Endothelial cell of umbilical vein (primary cell): ENCODE results near the gene ATOSB. TPM values are rescaled to one million over a fixed set of nuclear protein-coding genes. Genes with fewer than 3 reads are reported as not detected.

Source experiments
- BruUV-seq: library from RNA; stranded (reverse); fragments of 400-500 nt; replicated peaks from 2 replicates; lab custom pipeline; 2021; lab: Mats Ljungman, UMichigan
- CTCF ChIA-PET: fragments of 300-600, 350-600 bp; sonication (Branson Sonifier 250); formaldehyde crosslinking; loops from one replicate; lab custom pipeline; 2021; ENCODE audit warnings: antibody characterized with exemption, inconsistent platforms; lab: Charles Lee
- POLR2A ChIA-PET: fragments of 300-600, 350-600 bp; sonication (Branson Sonifier 250); formaldehyde crosslinking; loops from one replicate; lab custom pipeline; 2021; ENCODE audit warnings: antibody characterized with exemption, inconsistent platforms; lab: Charles Lee
- DNase-seq: peaks from one replicate; pipeline ENCODE4 v3.0.0-alpha.2; 2011; ENCODE audit warnings: low read depth, low spot score
- FAIRE-seq: peaks from 2 replicates; lab custom pipeline; 2011; peaks lifted over from hg19 to GRCh38; lab: Jason Lieb, UNC
- H2AFZ ChIP-seq: 2 replicates; pipeline ENCODE4 v1.6.0; 2012; ENCODE audit warnings: low read depth, low read length, control low read depth, inconsistent platforms
- H3K27ac ChIP-seq: 2 replicates; pipeline ENCODE4 v1.5.1; 2011; ENCODE audit warnings: low read depth, mild to moderate bottlenecking, control low read depth, low read length, moderate library complexity; ENCODE audit not compliant: insufficient read depth
- H3K27me3 ChIP-seq, 2 experiments: 2 replicates each; pipeline versions ENCODE4 v1.6.0 to v1.6.1; 2011; ENCODE audit warnings: low read length in 2 of 2, mixed read lengths in 1 of 2; ENCODE audit not compliant: control insufficient read depth in 2 of 2, insufficient read depth in 2 of 2
- H3K36me3 ChIP-seq, 2 experiments: 2 replicates in 1 of 2; 3 replicates in 1 of 2; pipeline ENCODE4 v1.5.1; 2011; ENCODE audit warnings: low read length in 2 of 2, mild to moderate bottlenecking in 1 of 2, moderate library complexity in 1 of 2; ENCODE audit not compliant: control insufficient read depth in 2 of 2, insufficient read depth in 2 of 2; ENCODE audit errors: extremely low read depth in 1 of 2
- H3K4me1 ChIP-seq: 3 replicates; pipeline ENCODE4 v1.5.1; 2011; ENCODE audit warnings: mild to moderate bottlenecking, low read length; ENCODE audit not compliant: control insufficient read depth, insufficient read depth; ENCODE audit errors: extremely low read depth
- H3K4me2 ChIP-seq: 2 replicates; pipeline ENCODE4 v1.6.1; 2011; ENCODE audit warnings: low read length, control low read depth, mixed read lengths; ENCODE audit not compliant: insufficient read depth
- H3K4me3 ChIP-seq, 3 experiments: fragments of 200-600 bp in 1 of 3; sonication (generic), shearing (Covaris generic) in 1 of 3; replicated peaks in 1 of 3; 2 replicates each; pipeline ENCODE4 v1.5.1; 2011 to 2016; ENCODE audit warnings: control low read depth in 3 of 3, low read length in 3 of 3, mild to moderate bottlenecking in 2 of 3, inconsistent platforms in 1 of 3, low read depth in 1 of 3, moderate library complexity in 1 of 3; ENCODE audit not compliant: insufficient read depth in 1 of 3
- H3K79me2 ChIP-seq: 2 replicates; pipeline ENCODE4 v1.6.0; 2012; ENCODE audit warnings: low read length, inconsistent platforms; ENCODE audit not compliant: control insufficient read depth, insufficient read depth
- H3K9ac ChIP-seq: replicated peaks from 2 replicates; pipeline ENCODE3; 2011; ENCODE audit warnings: low read length, control low read depth; ENCODE audit not compliant: insufficient read depth; ENCODE audit errors: extremely low read depth
- H3K9me1 ChIP-seq: replicated peaks from 3 replicates; pipeline ENCODE4 v1.6.0; 2011; ENCODE audit warnings: mild to moderate bottlenecking, low read length; ENCODE audit not compliant: control insufficient read depth, insufficient read depth; ENCODE audit errors: extremely low read depth
- H3K9me3 ChIP-seq: replicated peaks from 2 replicates; pipeline ENCODE4 v1.5.1; 2012; ENCODE audit warnings: low read length, inconsistent platforms; ENCODE audit not compliant: control insufficient read depth, insufficient read depth
- H4K20me1 ChIP-seq: replicated peaks from 2 replicates; pipeline ENCODE3; 2011; ENCODE audit warnings: mild to moderate bottlenecking, low read length; ENCODE audit not compliant: control insufficient read depth, insufficient read depth; ENCODE audit errors: extremely low read depth
- CTCF ChIP-seq, 2 donors: IDR thresholded peaks; 1 replicate in 1 of 2; 2 replicates in 1 of 2; pipeline ENCODE4 v1.5.1; 2011; ENCODE audit warnings: low read length in 2 of 2, mild to moderate bottlenecking in 2 of 2, moderate library complexity in 2 of 2, control low read depth in 1 of 2, inconsistent platforms in 1 of 2, low read depth in 1 of 2; ENCODE audit not compliant: insufficient read depth in 1 of 2; ENCODE audit errors: extremely low read depth in 1 of 2
- EZH2 ChIP-seq: IDR thresholded peaks from 2 replicates; pipeline ENCODE4 v1.6.1; 2012; ENCODE audit warnings: borderline replicate concordance, low read depth, mild to moderate bottlenecking, moderate library complexity, low read length, inconsistent platforms; ENCODE audit not compliant: severe bottlenecking
- GATA2 ChIP-seq: IDR thresholded peaks from 2 replicates; pipeline ENCODE4 v1.7.0; 2011; ENCODE audit warnings: low read depth, mild to moderate bottlenecking, moderate library complexity, mixed read lengths, low read length; ENCODE audit not compliant: insufficient read length, insufficient read depth
- dilution Hi-C: fragments of 300-500 bp; cut with MboI; formaldehyde crosslinking; loops from one replicate; pipeline ENCODE4 v1.15.0; 2019; ENCODE audit warnings: low sequenced_read_pairs; ENCODE audit not compliant: extremely low pct_ligation_motif_present
- intact Hi-C: fragments of 100-400 bp; cut with micrococcal nuclease; formaldehyde crosslinking; loops from one replicate; pipeline ENCODE4 v1.10.0; 2022
- polyA plus RNA-seq, 4 experiments: library from polyadenylated mRNA; depleted of rRNA in 3 of 4; stranded (reverse) in 3 of 4; unstranded in 1 of 4; fragments of >200 nt; gene quantifications; 2 replicates each; pipeline versions ENCODE4 v1.2.1 to v1.2.3, GENCODE V29; 2011 to 2012; ENCODE audit warnings: missing spikeins in 1 of 4
- total RNA-seq: library from RNA; stranded (reverse); gene quantifications from 2 replicates; pipeline ENCODE4 v1.2.3, GENCODE V29; 2021

The ATOSB gene
- total and polyA plus RNA-seq, 2 donors (not counting 3 experiments of a cell fraction or from before 2014, with no cell fraction given): 34.7 to 58.0 TPM

GRCh38 chr9:35085078-35085477, 30.6 kb downstream of the ATOSB start:
- FAIRE-seq: no peak
- no TSS peak for BruUV-seq

More at GRCh38 chr9:35085078-35085477, 30.6 kb downstream of the ATOSB start:
- ChIA-PET CTCF (no interaction called here), POLR2A (interaction anchor here (0.7 kb wide), 1 partner anchor 12 kb away, joined by 3 read pairs; no protein-coding TSS in a partner anchor)
- Histone ChIP-seq H3K79me2 (no peaks in the 10 kb centered on the region), H4K20me1 (no peaks in the 10 kb centered on the region), H3K9me3 (no peaks in the 10 kb centered on the region), H3K4me1 (peaks cover 3% of the 10 kb centered on the region), H3K4me3 (no peak overlapping the region), H3K4me2 (no peak overlapping the region), H2AFZ (no peak overlapping the region), H3K9me1 (no peaks in the 10 kb centered on the region), H3K27ac (no peak overlapping the region), H3K36me3 (peaks cover 2 to 13% of the 10 kb centered on the region in 2 experiments), H3K27me3 (no peaks in the 10 kb centered on the region), H3K9ac (no peak overlapping the region)
- no peak for TF ChIP-seq EZH2
- no peak for TF ChIP-seq GATA2
- no peak for TF ChIP-seq CTCF (IDR thresholded peaks at IDR 0.05; ENCODE audit: extremely low read depth in 1 of 2, insufficient read depth in 1 of 2, low read depth in 1 of 2, low read length in 2 of 2)
- no peak for DNase-seq
- intact Hi-C loops (no loop called here), dilution Hi-C loops (no loop called here)
